HG03571 (cell line): ENCODE data around the gene CLEC2B.

Experiments
- ATAC-seq: cut with Tn5 transposase; IDR thresholded peaks from one replicate; pipeline ENCODE4 v1.9.1; 2021; ENCODE audit not compliant: unreplicated experiment

The CLEC2B gene

GRCh38 chr12:9870286-9870866 lies 1.2 kb upstream of the CLEC2B start:
- no peak for ATAC-seq

- ATAC-seq, result no peak
These were observed 225 bp downstream of the CLEC2B start for GRCh38 chr12:9868951-9869306.

GRCh38 chr12:9868311-9868801 lies 798 bp downstream of the CLEC2B start:
- ATAC-seq, result no peak

- no peak for ATAC-seq
These were observed 1.6 kb downstream of the CLEC2B start for GRCh38 chr12:9867531-9867930.

- ATAC-seq, result no peak
These were observed 2.3 kb downstream of the CLEC2B start for GRCh38 chr12:9866860-9867269.

GRCh38 chr12:9864913-9865675 lies 4.1 kb downstream of the CLEC2B start:
- ATAC-seq, result no peak

GRCh38 chr12:9858135-9858534 lies 11.0 kb downstream of the CLEC2B start:
- ATAC-seq, result no peak

GRCh38 chr12:9856894-9857293 lies 12.3 kb downstream of the CLEC2B start:
- no peak for ATAC-seq

GRCh38 chr12:9856151-9856550 lies 13.0 kb downstream of the CLEC2B start:
- ATAC-seq, result no peak

- no peak for ATAC-seq
These were observed 17.2 kb downstream of the CLEC2B start for GRCh38 chr12:9851927-9852326.

- no peak for ATAC-seq
These were observed 18.1 kb downstream of the CLEC2B start for GRCh38 chr12:9851050-9851449.

GRCh38 chr12:9848899-9849298 lies 20.3 kb downstream of the CLEC2B start:
- ATAC-seq, result no peak

GRCh38 chr12:9843407-9843806 lies 25.7 kb downstream of the CLEC2B start:
- ATAC-seq, result no peak

- no peak for ATAC-seq
These were observed 37.4 kb downstream of the CLEC2B start for GRCh38 chr12:9831720-9832119.

GRCh38 chr12:9829982-9830381 lies 39.2 kb downstream of the CLEC2B start:
- ATAC-seq, result no peak

GRCh38 chr12:9829483-9829882 lies 39.7 kb downstream of the CLEC2B start:
- no peak for ATAC-seq

- no peak for ATAC-seq
These were observed 41.8 kb downstream of the CLEC2B start, which contains the start of gene KLRF1 for GRCh38 chr12:9827209-9827888. Gene KLRF1 (plus strand): TSS chr12:9827481. CDS start chr12:9827545, 64 bp downstream.

- no peak for ATAC-seq
These were observed 48.7 kb downstream of the CLEC2B start for GRCh38 chr12:9820281-9820930.

GRCh38 chr12:9813821-9814798 lies 55.0 kb downstream of the CLEC2B start:
- ATAC-seq, result peak; percentile 97

- ATAC-seq, result no peak
These were observed 57.5 kb downstream of the CLEC2B start for GRCh38 chr12:9811621-9812020.
